Body of pancreas (tissue), 4 donors: ENCODE results near the gene RPS6KA5.

Experiments used
- POLR2A ChIP-seq, 3 donors: fragments of 450-650 bp; IDR thresholded peaks; one replicate each; pipeline ENCODE4 v1.6.1; 2016; ENCODE audit warnings: antibody characterized with exemption in 3 of 3, mild to moderate bottlenecking in 2 of 3
- TF ChIP-seq, protein P1 (sequence below), 7 experiments: fragments of 450-650 bp in 4 of 7; fragments of 200-600 bp in 3 of 7; sonication (generic) in 3 of 7; IDR thresholded peaks; one replicate each; pipeline ENCODE4 v1.5.1; 2016 to 2019; ENCODE audit warnings: antibody characterized with exemption in 7 of 7

DNA sequence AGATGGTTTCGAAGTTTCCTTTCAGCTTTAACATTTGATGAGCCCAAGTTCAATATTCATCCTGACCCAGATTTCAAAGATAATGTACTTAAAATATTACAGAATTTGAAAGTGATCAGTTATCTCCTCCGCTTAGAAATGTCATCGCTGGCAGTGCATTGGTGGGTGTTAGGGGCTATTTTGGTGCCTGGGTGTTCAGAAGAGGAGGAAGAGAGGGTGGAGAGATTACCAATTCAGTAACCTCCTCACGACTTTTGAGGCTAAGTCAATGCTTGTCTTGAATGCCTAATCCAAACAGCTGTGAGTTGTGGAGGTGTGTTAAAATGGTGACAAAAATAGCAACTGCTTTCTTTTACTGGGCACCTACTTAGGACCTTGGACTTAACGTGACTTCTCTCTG, 39.7 kb upstream of the RPS6KA5 start:
- TF ChIP-seq, protein P1, sequence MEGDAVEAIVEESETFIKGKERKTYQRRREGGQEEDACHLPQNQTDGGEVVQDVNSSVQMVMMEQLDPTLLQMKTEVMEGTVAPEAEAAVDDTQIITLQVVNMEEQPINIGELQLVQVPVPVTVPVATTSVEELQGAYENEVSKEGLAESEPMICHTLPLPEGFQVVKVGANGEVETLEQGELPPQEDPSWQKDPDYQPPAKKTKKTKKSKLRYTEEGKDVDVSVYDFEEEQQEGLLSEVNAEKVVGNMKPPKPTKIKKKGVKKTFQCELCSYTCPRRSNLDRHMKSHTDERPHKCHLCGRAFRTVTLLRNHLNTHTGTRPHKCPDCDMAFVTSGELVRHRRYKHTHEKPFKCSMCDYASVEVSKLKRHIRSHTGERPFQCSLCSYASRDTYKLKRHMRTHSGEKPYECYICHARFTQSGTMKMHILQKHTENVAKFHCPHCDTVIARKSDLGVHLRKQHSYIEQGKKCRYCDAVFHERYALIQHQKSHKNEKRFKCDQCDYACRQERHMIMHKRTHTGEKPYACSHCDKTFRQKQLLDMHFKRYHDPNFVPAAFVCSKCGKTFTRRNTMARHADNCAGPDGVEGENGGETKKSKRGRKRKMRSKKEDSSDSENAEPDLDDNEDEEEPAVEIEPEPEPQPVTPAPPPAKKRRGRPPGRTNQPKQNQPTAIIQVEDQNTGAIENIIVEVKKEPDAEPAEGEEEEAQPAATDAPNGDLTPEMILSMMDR (IDR thresholded peaks at IDR 0.05), result no peak
- TF ChIP-seq POLR2A (IDR thresholded peaks at IDR 0.05), result no peak
